ENCODE results near the gene BOD1L1. TPM values are rescaled to one million over a fixed set of nuclear protein-coding genes. Genes with fewer than 3 reads are reported as not detected.
A peak's percentile ranks its signal among the peaks of the same experiment; 100 is the strongest.

Gene BOD1L1
- total RNA-seq, 1 donor from 2014 or later = 50.7 TPM

DNA sequence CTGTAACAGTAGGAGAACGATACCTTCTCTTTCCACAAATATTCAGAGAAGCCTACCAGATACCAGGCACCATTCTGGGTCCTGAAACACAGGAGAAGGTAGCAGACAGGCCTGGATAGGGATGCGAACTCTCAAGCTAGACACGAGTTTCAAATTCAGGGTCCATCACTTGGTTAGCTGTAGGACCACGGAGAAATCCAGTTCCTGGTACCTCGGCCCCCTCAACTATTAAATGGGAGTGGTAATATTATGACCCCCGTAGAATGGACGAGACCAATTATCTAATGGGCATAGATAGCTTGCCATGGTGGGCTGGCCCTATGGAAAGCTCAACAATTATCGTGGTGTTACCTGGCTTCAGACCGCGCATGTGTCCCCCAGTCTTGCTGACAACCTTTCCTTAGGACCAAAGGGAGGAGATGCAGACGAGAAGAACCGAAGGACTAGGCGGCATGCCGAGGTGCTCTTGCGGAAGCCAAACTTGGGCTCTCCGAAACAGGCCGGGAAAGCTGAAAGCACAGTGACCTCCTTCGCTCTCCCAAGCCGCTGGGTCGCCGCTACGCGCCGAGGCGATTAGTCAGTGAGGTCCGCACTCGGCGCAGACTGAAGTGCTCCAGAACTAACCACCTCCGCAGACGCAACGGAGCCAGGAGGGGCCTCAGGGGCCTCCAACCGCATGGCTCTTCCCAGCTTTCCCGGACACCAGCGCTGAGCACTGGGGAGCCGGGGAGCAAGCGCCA is 102.9 kb downstream of the BOD1L1 start:
- no peak for DNase-seq

DNA sequence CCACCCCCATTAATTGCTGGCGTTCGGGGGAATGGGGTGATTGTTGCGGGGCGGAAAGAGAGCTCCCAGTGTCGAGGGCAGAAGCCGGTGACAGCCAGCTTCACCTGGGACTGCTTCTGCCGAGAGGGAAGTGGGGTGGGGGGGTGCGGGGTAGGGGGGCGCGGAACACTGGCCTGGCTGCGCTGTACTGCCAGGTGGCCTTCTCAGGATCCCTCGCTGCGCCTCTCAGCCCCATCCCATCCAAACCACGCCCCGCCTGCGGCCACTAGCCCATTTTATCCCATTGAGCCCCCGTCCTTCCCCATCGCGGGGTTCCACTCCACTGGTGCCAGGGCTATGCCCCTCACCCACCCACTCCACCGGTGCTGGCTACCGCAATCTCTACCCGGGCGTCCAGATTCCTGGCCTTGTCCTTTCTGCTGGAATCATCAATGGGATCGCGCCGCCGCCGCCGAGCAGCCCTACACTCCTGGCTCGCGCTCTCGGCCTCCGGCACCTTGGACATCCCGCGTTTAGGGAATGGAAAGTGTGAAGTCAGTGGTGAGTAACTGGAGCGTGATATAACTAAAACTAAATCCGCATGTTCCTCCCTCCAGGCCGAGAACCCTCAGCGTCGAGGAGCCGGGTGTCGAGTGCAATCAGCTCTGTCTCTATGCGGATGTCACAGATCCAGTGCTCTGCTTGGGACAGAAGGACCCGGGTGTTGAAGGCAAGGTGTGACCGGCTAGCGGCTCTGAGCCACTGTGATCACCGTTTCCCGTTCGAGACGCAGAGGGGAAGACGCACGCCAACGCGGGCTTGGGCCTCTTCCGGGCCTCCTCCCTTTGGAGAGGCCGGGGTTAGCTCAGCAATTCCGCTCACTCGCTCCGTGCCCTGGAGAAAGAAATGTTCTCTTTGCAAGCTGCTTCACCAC is 103.7 kb downstream of the BOD1L1 start:
- DNase-seq = no peak

DNA sequence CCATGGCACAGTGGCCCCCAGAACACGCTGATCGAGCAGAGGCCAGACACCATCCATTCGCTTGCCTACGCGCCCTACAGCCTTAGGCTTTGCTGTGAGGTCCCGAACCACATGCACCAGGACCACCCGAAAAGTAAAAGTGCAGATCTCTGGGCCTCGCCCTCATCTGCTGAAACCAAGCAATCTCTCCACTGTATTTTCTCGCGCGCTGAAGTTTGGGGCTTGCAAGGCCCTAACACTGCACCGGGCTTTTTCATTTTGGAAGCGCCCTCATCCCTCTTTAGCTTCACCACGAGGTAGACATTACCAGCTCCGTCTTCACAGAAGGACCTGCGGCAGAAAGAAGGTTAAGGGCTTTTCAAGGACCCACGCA is 104.4 kb downstream of the BOD1L1 start:
- DNase-seq = no peak

- DNase-seq = no peak
Observed at GRCh38 chr4:13522282-13523104, 105.0 kb downstream of the BOD1L1 start.

- no peak for DNase-seq
Observed at GRCh38 chr4:13521047-13521446, 106.5 kb downstream of the BOD1L1 start.

Small RNAs within 50 kb of the gene (small RNA-seq; reads per million reads assigned to genes)
- 0.52 reads per million, percentile 74 among the genes with 10 or more reads in this experiment for gene MIR5091 (ENCODE audit: low replicate concordance)

Other genes starting within 250 kb of the BOD1L1 start
- gene RAB28, start 143.4 kb downstream of the BOD1L1 start, total RNA-seq = 18.4 TPM
- 1.4 TPM for gene NKX3-2, start 83.2 kb downstream of the BOD1L1 start, total RNA-seq

All from tongue (tissue), 3 donors.